ENCODE measurements around the gene MRPS6. TPM values are rescaled to one million over a fixed set of nuclear protein-coding genes. Genes with fewer than 3 reads are reported as not detected.

Gene MRPS6
- total RNA-seq, 4 donors from 2014 or later: 23.9 to 65.8 (median 31.6) TPM

DNA sequence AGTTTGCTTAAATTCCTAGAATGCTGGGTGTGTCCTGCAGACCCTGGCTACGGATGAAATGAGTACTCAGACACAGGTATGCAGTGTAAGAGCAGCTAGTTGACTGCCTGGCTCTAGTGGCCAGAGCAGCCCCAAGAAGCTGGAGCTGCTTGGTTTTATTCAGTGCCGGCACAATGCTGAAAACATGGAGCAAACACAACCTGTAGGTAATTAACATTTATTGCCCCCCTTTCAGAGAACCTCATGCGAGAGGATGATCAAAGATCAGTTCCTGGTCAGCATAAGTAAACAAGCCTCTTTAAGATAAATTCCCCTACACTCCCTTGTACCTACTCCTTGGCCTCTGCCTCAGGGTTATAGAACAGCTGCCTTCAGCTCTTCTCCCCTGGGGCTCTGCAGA is 43.2 kb downstream of the MRPS6 start:
- intact Hi-C loops (cut with DNase I; ENCODE audit: low total_unique reads): no loop called here
- TF ChIP-seq POLR2A (IDR thresholded peaks at IDR 0.05): no peak
- TF ChIP-seq, protein P1, sequence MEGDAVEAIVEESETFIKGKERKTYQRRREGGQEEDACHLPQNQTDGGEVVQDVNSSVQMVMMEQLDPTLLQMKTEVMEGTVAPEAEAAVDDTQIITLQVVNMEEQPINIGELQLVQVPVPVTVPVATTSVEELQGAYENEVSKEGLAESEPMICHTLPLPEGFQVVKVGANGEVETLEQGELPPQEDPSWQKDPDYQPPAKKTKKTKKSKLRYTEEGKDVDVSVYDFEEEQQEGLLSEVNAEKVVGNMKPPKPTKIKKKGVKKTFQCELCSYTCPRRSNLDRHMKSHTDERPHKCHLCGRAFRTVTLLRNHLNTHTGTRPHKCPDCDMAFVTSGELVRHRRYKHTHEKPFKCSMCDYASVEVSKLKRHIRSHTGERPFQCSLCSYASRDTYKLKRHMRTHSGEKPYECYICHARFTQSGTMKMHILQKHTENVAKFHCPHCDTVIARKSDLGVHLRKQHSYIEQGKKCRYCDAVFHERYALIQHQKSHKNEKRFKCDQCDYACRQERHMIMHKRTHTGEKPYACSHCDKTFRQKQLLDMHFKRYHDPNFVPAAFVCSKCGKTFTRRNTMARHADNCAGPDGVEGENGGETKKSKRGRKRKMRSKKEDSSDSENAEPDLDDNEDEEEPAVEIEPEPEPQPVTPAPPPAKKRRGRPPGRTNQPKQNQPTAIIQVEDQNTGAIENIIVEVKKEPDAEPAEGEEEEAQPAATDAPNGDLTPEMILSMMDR (IDR thresholded peaks at IDR 0.05): no peak
- H3K4me3 ChIP-seq (ENCODE audit: low read depth, poor library complexity, severe bottlenecking): no peak overlapping the region
- 90 to 91% methylated on average over 3 of the region's 3 CpGs for WGBS, 2 donors
- no peak for DNase-seq (ENCODE audit: low spot score in 2 of 2)

DNA sequence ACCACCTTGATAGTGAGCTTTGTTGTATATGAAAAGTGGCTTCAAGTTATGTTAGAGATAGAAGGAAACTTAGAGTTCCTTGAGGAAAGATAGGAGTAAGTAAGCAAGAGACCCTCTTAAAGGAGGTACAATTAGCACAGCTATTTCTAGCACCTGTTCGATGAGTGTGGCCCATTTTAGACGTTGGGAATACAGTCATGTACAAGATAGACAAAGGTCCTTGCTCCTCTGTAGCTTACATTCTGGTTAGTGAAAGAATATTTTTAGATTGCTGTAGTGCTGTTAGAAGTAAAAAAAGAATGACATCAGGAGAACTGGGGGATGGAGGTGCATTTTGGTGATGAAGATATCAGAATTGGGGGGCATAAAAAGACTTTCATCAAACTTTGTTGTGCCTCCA is 47.5 kb downstream of the MRPS6 start:
- no peak overlapping the region for H3K4me3 ChIP-seq (ENCODE audit: low read depth, poor library complexity, severe bottlenecking)
- no peak for DNase-seq (ENCODE audit: low spot score in 2 of 2)
- TF ChIP-seq, protein P1 (IDR thresholded peaks at IDR 0.05): no peak
- TF ChIP-seq POLR2A (IDR thresholded peaks at IDR 0.05): no peak
- 89 to 90% methylated on average over 2 of the region's 2 CpGs for WGBS, 2 donors
- intact Hi-C loops (cut with DNase I; ENCODE audit: low total_unique reads): no loop called here

DNA sequence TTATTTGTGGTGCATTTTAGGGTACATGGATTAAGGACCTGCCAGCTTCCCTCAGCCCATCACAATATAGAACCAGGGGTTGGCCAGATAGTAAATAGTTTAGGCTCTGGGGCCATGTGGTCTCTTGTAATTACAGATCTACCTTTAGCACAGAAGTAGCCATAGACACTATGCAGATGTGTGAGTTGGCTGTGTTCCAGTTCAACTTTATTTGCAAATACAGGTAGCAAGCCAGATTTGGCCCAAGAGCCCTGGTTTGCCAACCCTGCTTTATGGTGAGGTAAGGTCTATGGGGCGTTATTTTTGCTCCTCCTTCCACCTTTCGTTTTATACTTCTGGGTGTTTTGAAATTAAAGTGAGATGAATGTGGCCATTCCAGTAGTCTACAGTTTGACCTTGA is 48.7 kb downstream of the MRPS6 start:
- no peak for DNase-seq (ENCODE audit: low spot score in 2 of 2)
- no peak overlapping the region for H3K4me3 ChIP-seq (ENCODE audit: low read depth, poor library complexity, severe bottlenecking)
- WGBS, 2 donors: 91% methylated on average over 2 of the region's 2 CpGs
- TF ChIP-seq POLR2A (IDR thresholded peaks at IDR 0.05): no peak
- TF ChIP-seq, protein P1 (IDR thresholded peaks at IDR 0.05): no peak
- intact Hi-C loops (cut with DNase I; ENCODE audit: low total_unique reads): no loop called here

GRCh38 chr21:34123609-34124008 is 50.2 kb downstream of the MRPS6 start:
- no peak overlapping the region for H3K4me3 ChIP-seq (ENCODE audit: low read depth, poor library complexity, severe bottlenecking)
- WGBS, 2 donors: 90 to 93% methylated on average over 8 of the region's 8 CpGs
- TF ChIP-seq POLR2A (IDR thresholded peaks at IDR 0.05): no peak
- TF ChIP-seq, protein P1 (IDR thresholded peaks at IDR 0.05): no peak
- intact Hi-C loops (cut with DNase I; ENCODE audit: low total_unique reads): no loop called here
- no peak for DNase-seq (ENCODE audit: low spot score in 2 of 2)

GRCh38 chr21:34126269-34126668 is 52.9 kb downstream of the MRPS6 start:
- no peak for DNase-seq (ENCODE audit: low spot score in 2 of 2)
- intact Hi-C loops (cut with DNase I; ENCODE audit: low total_unique reads): no loop called here

DNA sequence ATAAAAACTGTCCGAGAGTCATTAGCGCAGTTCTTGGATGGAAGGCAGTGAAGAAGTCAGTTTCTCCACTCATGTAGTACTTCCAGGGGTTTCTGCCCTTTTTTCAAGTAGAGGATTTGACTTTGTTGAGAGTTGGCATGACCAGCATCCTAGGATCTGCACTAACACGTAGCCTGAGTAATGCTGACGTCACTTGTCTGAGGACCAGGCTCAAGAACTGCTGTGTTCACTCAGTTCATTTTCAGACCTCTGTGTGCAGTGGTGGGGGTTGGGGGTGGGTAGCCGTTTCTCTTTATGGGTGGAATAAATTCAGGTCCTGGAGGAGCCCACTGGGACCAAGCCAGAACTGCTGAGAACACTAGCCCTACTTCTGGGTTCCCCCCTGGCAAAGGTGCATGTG is 53.3 kb downstream of the MRPS6 start:
- TF ChIP-seq, protein P1 (IDR thresholded peaks at IDR 0.05): no peak
- WGBS, 2 donors: 53 to 83% methylated on average over 5 of the region's 5 CpGs
- no peak for DNase-seq (ENCODE audit: low spot score in 2 of 2)
- intact Hi-C loops (cut with DNase I; ENCODE audit: low total_unique reads): no loop called here
- H3K4me3 ChIP-seq (ENCODE audit: low read depth, poor library complexity, severe bottlenecking): no peak overlapping the region

More at GRCh38 chr21:34126269-34126668, 52.9 kb downstream of the MRPS6 start:
- 81 to 85% methylated on average over 10 of the region's 10 CpGs for WGBS, 2 donors
- no peak for TF ChIP-seq POLR2A (IDR thresholded peaks at IDR 0.05)
- TF ChIP-seq, protein P1 (IDR thresholded peaks at IDR 0.05): no peak
- no peak overlapping the region for H3K4me3 ChIP-seq (ENCODE audit: low read depth, poor library complexity, severe bottlenecking)
